Measurements from ENCODE around the gene CNPY1. TPM values are rescaled to one million over a fixed set of nuclear protein-coding genes. Genes with fewer than 3 reads are reported as not detected.

CNPY1 gene
- total and polyA plus RNA-seq, 2 donors (not counting 1 experiment from before 2014, with no cell fraction given): not detected

- H3K27me3 ChIP-seq (ENCODE audit: control insufficient read depth, insufficient read depth, low read length): no peaks in the 10 kb centered on the region
- H4K20me1 ChIP-seq (ENCODE audit: control insufficient read depth, extremely low read depth, insufficient read depth, low read length): no peaks in the 10 kb centered on the region
Measured at GRCh38 chr7:155488483-155489127, 57.8 kb downstream of the CNPY1 start.

GRCh38 chr7:155487509-155488482 lies 58.6 kb downstream of the CNPY1 start:
- Histone ChIP-seq H4K20me1 (ENCODE audit: control insufficient read depth, extremely low read depth, insufficient read depth, low read length) (no peaks in the 10 kb centered on the region), H3K79me2 (ENCODE audit: control insufficient read depth, insufficient read depth, low read length) (no peaks in the 10 kb centered on the region), H3K27ac (ENCODE audit: insufficient read depth, low read length) (no peak overlapping the region), H3K9ac (ENCODE audit: insufficient read depth, low read length) (no peak overlapping the region), H3K36me3 (ENCODE audit: control insufficient read depth, insufficient read depth, low read length) (no peaks in the 10 kb centered on the region), H3K27me3 (ENCODE audit: control insufficient read depth, insufficient read depth, low read length) (no peaks in the 10 kb centered on the region), H3K9me3 (ENCODE audit: control insufficient read depth, insufficient read depth, low read depth, low read length) (no peaks in the 10 kb centered on the region), H3K4me3 (replicated peaks in 1 of 4; ENCODE audit: control extremely low read depth in 1 of 4, insufficient read depth in 1 of 4, low read depth in 3 of 4, low read length in 4 of 4) (no peak overlapping the region), H3K4me2 (ENCODE audit: extremely low read depth, insufficient read depth, low read length) (no peak overlapping the region), H2AFZ (ENCODE audit: low read length) (no peak overlapping the region), H3K4me1 (ENCODE audit: control insufficient read depth, extremely low read depth, insufficient read depth, low read length) (no peaks in the 10 kb centered on the region)
- TF ChIP-seq CTCF (conservative IDR thresholded peaks at IDR 0.05 in 1 of 2, IDR thresholded peaks at IDR 0.05 in 1 of 2; ENCODE audit: low read depth in 1 of 2, low read length in 2 of 2) (no peak), EZH2 (IDR thresholded peaks at IDR 0.05; ENCODE audit: low read length, missing control alignments) (no peak)
- no peak for DNase-seq (ENCODE audit: low read depth in 2 of 2)

More at GRCh38 chr7:155488483-155489127, 57.8 kb downstream of the CNPY1 start:
- no peaks in the 10 kb centered on the region for H3K4me1 ChIP-seq (ENCODE audit: control insufficient read depth, extremely low read depth, insufficient read depth, low read length)
- no peak for DNase-seq (ENCODE audit: low read depth in 2 of 2)
- TF ChIP-seq CTCF (conservative IDR thresholded peaks at IDR 0.05 in 1 of 2, IDR thresholded peaks at IDR 0.05 in 1 of 2; ENCODE audit: low read depth in 1 of 2, low read length in 2 of 2) (no peak), EZH2 (IDR thresholded peaks at IDR 0.05; ENCODE audit: low read length, missing control alignments) (no peak)
- no peaks in the 10 kb centered on the region for H3K36me3 ChIP-seq (ENCODE audit: control insufficient read depth, insufficient read depth, low read length)
- no peak overlapping the region for H3K4me2 ChIP-seq (ENCODE audit: extremely low read depth, insufficient read depth, low read length)
- H3K9ac ChIP-seq (ENCODE audit: insufficient read depth, low read length): no peak overlapping the region
- no peaks in the 10 kb centered on the region for H3K79me2 ChIP-seq (ENCODE audit: control insufficient read depth, insufficient read depth, low read length)
- H3K4me3 ChIP-seq (replicated peaks in 1 of 4; ENCODE audit: control extremely low read depth in 1 of 4, insufficient read depth in 1 of 4, low read depth in 3 of 4, low read length in 4 of 4): no peak overlapping the region
- H3K9me3 ChIP-seq (ENCODE audit: control insufficient read depth, insufficient read depth, low read depth, low read length): no peaks in the 10 kb centered on the region
- no peak overlapping the region for H2AFZ ChIP-seq (ENCODE audit: low read length)
- no peak overlapping the region for H3K27ac ChIP-seq (ENCODE audit: insufficient read depth, low read length)

GRCh38 chr7:155486783-155487508 lies 59.4 kb downstream of the CNPY1 start:
- no peaks in the 10 kb centered on the region for H3K36me3 ChIP-seq (ENCODE audit: control insufficient read depth, insufficient read depth, low read length)
- no peak for DNase-seq (ENCODE audit: low read depth in 2 of 2)
- no peaks in the 10 kb centered on the region for H3K79me2 ChIP-seq (ENCODE audit: control insufficient read depth, insufficient read depth, low read length)
- H3K27me3 ChIP-seq (ENCODE audit: control insufficient read depth, insufficient read depth, low read length): no peaks in the 10 kb centered on the region
- no peaks in the 10 kb centered on the region for H3K9me3 ChIP-seq (ENCODE audit: control insufficient read depth, insufficient read depth, low read depth, low read length)
- H3K4me2 ChIP-seq (ENCODE audit: extremely low read depth, insufficient read depth, low read length): no peak overlapping the region
- H3K27ac ChIP-seq (ENCODE audit: insufficient read depth, low read length): no peak overlapping the region
- no peak overlapping the region for H2AFZ ChIP-seq (ENCODE audit: low read length)
- no peak overlapping the region for H3K9ac ChIP-seq (ENCODE audit: insufficient read depth, low read length)
- no peaks in the 10 kb centered on the region for H3K4me1 ChIP-seq (ENCODE audit: control insufficient read depth, extremely low read depth, insufficient read depth, low read length)
- TF ChIP-seq EZH2 (IDR thresholded peaks at IDR 0.05; ENCODE audit: low read length, missing control alignments) (no peak), CTCF (conservative IDR thresholded peaks at IDR 0.05 in 1 of 2, IDR thresholded peaks at IDR 0.05 in 1 of 2; ENCODE audit: low read depth in 1 of 2, low read length in 2 of 2) (no peak)
- no peaks in the 10 kb centered on the region for H4K20me1 ChIP-seq (ENCODE audit: control insufficient read depth, extremely low read depth, insufficient read depth, low read length)
- H3K4me3 ChIP-seq (replicated peaks in 1 of 4; ENCODE audit: control extremely low read depth in 1 of 4, insufficient read depth in 1 of 4, low read depth in 3 of 4, low read length in 4 of 4): no peak overlapping the region

Data from fibroblast of lung (primary cell).